ENCODE results near the gene MAP3K19.

MAP3K19 gene

DNA sequence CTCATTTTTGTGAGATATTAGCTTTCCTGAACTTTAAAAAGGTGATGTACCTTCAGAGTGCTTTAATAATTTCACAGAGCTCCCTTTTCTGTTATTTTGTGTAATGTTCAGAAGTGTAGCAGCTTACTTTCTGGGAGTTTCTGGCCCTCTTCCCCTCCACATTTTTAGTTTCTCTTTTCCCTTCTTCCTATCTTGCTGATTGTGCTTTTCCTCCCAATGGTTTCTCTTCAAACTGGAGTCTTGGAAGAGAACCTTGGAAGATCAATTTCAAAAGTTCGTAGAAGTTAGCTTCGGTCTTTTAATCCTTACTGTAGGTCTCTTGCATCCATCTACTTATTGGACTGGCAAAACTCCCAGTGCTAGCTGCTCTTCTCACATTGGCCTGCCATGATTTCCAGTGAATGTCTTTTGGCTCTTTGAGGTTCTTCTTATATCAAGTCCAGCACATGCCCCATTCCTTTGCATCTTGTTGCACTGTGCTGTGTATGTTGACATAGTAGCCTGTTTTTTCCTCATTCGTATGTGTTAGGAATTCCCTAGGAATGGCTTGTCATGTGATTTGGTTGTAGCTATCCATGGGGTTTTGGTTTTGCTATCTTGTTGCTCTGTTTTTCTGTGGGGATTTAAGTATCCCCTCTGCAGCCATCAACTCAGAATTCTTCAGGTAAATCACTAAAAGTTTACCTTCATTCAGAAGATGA lies 120.9 kb downstream of the MAP3K19 start:
- DNase-seq: no peak

DNA sequence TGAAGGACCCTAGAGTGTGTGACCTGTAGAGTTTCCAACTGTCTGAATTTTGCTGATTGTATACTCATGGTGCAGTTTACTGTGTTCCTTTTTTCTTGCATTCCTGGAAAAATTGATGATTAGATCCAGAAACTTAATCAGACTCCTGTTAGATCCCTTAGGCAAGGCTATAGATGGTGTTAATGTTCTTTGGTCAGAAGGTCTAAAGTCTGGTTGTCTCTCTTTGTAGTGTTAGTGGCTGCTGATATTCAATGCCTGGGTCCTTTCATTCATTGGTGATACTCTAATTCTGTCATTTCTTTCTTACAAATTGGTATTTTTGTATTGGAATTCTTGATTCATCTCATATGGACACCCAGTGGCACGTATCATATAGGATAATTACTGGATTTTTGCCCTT lies 122.3 kb downstream of the MAP3K19 start:
- DNase-seq: no peak

DNA sequence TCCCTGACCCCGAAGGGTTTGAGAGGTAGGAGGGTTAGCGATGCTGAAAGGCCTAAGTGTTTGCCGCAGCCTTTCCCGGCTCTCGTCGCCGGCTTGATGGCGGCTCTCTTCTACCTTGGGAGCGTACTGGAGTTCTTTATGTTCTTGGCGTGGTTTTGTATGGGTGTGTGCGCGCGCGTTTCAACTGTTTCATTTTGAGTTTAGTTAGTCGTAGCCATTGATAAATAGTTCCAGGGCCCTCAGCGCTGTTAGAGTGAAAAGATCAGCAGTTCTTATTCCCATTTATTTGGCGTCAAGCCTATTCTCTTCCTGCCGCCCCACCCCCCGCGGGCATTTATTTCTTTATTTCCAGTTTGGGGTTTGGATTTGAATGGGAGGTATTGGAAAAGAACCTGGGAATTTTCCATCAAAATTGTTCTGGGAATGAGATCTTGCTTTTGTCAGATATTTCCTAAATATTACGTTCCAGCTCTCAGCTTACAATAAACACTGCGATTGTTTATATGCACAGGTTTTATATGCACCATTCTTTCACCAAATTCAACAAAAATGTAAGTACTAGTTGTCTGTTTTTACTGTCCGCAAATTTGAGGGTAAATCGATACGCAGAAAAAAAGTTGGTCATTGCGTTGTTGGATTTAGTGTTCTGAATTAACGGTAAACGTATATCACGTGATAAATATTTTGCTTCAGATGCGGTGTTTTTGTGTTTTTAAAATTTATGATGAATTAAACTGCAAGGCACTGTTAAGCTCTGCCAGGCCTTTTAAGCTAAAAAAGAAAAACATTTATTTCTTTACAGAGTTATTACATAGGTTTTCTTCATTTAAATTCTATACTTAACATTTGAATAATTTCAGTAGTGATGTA lies 127.7 kb downstream of the MAP3K19 start:
- peak; percentile 45 for DNase-seq

DNA sequence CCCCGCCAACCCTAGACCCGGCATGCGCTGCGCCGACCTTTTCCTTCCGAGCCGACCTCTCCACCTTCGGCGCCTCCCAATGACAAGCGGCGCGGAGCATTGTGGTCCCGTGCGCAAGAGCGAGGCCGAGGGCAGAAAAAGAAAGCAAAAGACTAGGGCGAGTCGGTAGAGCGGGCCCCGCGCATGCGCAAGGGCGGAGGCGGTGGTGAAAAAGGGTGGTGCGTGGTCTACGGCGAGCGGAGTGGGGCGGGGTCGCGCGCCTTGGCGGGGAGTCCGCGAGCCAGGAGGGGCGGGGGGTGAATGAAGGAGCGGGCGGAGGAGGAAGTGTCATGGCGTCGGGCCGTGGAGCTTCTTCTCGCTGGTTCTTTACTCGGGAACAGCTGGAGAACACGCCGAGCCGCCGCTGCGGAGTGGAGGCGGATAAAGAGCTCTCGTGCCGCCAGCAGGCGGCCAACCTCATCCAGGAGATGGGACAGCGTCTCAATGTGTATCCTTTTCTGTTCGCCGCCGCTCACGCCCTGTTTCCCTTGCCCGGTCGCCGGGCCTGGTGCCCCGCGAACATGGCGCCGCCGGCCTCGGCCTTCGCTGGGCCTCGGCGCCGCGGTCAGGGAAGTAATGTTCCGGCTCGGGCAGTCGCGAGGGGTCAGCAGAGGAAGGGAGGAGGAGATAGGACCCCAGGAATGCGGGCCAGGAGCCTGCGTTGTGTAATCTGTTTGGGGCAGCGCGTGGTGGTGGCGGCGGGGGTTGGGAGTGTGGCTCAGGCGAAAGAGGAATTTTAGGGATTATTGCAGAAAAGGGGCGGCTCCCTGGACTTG lies 128.5 kb downstream of the MAP3K19 start, which contains the start of gene CCNT2:
Gene CCNT2 (plus strand): TSS at position 297 of the 815 bp plus-strand sequence. CDS start 33 bp downstream, at position 330.
- DNase-seq: peak; percentile 99

DNA sequence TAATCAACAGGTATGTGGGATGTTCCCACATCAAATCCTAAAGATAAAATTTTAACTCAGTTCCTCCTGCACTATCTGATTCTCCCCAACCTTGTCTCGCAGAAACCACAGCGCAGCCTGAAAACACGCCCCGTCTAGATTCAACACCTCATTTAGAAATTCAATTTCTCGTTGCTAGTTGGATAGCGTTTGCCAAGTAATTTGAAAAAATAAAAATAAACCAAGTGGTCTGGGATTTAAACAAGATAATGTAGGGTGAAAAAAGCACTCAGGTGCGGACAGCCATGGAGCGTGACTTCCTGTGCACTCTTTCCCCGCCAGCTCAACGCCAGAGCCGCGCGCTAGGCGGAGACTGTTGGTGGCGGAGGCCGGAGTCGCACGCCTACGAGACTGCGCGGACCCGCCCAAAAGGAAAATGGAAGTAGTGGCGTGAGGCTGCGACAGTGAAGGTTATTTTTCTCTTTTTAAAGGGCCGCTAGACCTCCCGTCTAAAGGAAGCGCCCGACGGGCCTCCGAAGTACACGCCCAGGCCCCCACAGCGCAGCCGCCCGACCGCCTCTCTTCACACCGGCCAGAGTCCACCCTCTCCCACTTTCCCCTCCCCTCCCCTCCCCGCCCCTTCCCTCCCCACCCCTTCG lies 129.2 kb downstream of the MAP3K19 start:
- DNase-seq: peak; percentile 98

DNA sequence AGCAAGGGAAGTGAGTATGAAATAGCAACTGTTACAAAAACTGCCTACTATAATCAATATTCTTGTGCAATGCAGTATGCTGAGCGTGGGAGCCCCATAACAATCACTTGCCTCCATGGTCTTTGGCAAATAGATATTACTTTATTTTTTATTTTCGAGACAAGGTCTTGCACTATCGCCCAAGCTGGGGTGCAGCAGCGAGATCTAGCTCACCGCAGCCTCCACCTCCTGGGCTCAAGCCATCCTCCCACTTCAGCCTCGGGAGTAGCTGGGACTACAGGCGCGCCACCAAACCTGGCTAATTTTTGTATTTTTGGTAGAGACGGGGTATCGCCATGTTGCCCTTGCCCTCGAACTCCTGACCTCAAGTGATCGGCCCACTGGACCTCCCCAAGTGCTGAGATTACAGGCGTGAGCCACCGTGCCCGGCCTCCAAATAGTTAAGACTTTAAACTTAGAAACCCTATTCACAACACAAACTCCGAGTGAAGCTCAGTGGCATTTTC lies 129.8 kb downstream of the MAP3K19 start:
- no peak for DNase-seq
